ENCODE results near the gene RNF157. TPM values are rescaled to one million over a fixed set of nuclear protein-coding genes. Genes with fewer than 3 reads are reported as not detected.

The RNF157 gene
- total and polyA plus RNA-seq, 2 of the 13 experiments (the other 11 are each of a cell fraction or from before 2014, with no cell fraction given): 0.44 to 1.5 TPM

DNA sequence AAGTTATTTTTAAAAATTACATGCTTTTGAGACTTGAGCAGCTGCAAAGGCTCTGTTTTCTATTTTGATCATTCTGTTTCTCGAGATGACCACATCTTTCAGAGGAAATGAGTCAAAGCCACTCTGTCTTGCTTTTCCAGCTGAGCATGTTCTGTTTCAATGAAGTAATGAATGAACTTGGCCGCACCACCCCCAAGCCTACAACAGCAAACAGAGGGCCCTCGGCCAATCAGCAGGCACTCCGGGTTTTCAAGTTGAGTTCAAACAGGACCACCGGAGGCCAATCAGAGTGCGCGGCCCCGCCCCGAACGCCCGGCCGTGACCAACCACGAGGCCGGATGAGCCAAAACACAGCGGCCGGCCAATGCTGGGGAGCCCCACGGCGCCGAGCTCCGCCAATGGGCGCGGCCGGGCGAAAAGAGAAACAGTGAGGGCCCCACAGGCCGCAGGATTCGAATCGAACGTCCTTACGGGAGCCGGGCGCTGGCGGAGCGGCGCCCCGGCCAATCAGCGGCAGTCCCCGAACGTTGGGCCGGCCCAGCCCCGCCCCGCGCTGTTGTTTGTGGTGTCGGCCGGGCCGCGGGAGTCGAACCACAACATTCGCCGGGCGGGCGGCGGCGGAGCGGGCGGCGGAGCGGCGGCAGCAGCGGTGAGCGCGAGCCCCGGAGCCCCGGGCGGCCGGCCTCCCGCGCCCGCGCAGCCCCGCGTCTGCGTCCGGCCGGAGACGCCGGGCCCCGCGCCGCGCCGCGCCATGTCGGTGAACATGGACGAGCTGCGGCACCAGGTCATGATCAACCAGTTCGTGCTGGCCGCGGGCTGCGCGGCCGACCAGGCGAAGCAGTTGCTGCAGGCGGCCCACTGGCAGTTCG lies 24.7 kb upstream of the RNF157 start, which contains the start of gene UBALD2 (continued):
- TF ChIP-seq TP53 (CRISPR knock-in tag; conservative IDR thresholded peaks at IDR 0.05): no peak
- peak; percentile 65; the same call in 1 of the 2 replicates for TF ChIP-seq NCOR1 (IDR thresholded peaks at IDR 0.05; ENCODE audit: borderline replicate concordance, low read length)
- peak; percentile 86; the same call in 1 of the 2 replicates for TF ChIP-seq RFXANK (CRISPR knock-in tag; IDR thresholded peaks at IDR 0.05)
- TF ChIP-seq, protein P1, sequence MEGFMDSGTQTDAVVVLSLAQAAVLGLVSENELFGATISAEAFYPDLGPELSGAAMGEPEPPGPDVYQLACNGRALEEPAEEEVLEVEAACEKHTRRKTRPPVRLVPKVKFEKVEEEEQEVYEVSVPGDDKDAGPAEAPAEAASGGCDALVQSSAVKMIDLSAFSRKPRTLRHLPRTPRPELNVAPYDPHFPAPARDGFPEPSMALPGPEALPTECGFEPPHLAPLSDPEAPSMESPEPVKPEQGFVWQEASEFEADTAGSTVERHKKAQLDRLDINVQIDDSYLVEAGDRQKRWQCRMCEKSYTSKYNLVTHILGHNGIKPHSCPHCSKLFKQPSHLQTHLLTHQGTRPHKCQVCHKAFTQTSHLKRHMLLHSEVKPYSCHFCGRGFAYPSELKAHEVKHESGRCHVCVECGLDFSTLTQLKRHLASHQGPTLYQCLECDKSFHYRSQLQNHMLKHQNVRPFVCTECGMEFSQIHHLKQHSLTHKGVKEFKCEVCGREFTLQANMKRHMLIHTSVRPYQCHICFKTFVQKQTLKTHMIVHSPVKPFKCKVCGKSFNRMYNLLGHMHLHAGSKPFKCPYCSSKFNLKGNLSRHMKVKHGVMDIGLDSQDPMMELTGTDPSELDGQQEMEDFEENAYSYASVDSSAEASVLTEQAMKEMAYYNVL (CRISPR knock-in tag; IDR thresholded peaks at IDR 0.05; ENCODE audit: borderline replicate concordance): peak; percentile 68; the same call in 1 of the 2 replicates
- TF ChIP-seq PRMT3 (CRISPR knock-in tag; IDR thresholded peaks at IDR 0.05; ENCODE audit: borderline replicate concordance, low read depth): peak; percentile 88; the same call in 1 of the 2 replicates
- peak; percentile 21; the same call in 1 of the 2 replicates for TF ChIP-seq ATF7 (IDR thresholded peaks at IDR 0.05)
- TF ChIP-seq ATF7 (CRISPR knock-in tag; IDR thresholded peaks at IDR 0.05): no peak
- TF ChIP-seq HOXD1 (CRISPR knock-in tag; IDR thresholded peaks at IDR 0.05): peak; percentile 51; the same call in 1 of the 2 replicates
- peak; percentile 70; the same call in 1 of the 2 replicates for TF ChIP-seq PCBP1 (IDR thresholded peaks at IDR 0.05; ENCODE audit: borderline replicate concordance, low read depth, low read length)
- peak; percentile 21; the same call in 1 of the 2 replicates for TF ChIP-seq KDM2A (CRISPR knock-in tag; IDR thresholded peaks at IDR 0.05; ENCODE audit: borderline replicate concordance, low read depth)
- TF ChIP-seq, protein P2, sequence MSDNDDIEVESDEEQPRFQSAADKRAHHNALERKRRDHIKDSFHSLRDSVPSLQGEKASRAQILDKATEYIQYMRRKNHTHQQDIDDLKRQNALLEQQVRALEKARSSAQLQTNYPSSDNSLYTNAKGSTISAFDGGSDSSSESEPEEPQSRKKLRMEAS (IDR thresholded peaks at IDR 0.05): peak; percentile 68
- peak; percentile 81 for TF ChIP-seq CREB1 (IDR thresholded peaks at IDR 0.05)
- TF ChIP-seq CREB1 (CRISPR knock-in tag; IDR thresholded peaks at IDR 0.05): peak; percentile 83
- no peak for TF ChIP-seq PPARG (CRISPR knock-in tag; conservative IDR thresholded peaks at IDR 0.05)
- peak; percentile 92 for TF ChIP-seq ZNF724P (CRISPR knock-in tag; IDR thresholded peaks at IDR 0.05; ENCODE audit: borderline replicate concordance)
- TF ChIP-seq, protein P3, sequence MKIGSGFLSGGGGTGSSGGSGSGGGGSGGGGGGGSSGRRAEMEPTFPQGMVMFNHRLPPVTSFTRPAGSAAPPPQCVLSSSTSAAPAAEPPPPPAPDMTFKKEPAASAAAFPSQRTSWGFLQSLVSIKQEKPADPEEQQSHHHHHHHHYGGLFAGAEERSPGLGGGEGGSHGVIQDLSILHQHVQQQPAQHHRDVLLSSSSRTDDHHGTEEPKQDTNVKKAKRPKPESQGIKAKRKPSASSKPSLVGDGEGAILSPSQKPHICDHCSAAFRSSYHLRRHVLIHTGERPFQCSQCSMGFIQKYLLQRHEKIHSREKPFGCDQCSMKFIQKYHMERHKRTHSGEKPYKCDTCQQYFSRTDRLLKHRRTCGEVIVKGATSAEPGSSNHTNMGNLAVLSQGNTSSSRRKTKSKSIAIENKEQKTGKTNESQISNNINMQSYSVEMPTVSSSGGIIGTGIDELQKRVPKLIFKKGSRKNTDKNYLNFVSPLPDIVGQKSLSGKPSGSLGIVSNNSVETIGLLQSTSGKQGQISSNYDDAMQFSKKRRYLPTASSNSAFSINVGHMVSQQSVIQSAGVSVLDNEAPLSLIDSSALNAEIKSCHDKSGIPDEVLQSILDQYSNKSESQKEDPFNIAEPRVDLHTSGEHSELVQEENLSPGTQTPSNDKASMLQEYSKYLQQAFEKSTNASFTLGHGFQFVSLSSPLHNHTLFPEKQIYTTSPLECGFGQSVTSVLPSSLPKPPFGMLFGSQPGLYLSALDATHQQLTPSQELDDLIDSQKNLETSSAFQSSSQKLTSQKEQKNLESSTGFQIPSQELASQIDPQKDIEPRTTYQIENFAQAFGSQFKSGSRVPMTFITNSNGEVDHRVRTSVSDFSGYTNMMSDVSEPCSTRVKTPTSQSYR (CRISPR knock-in tag; IDR thresholded peaks at IDR 0.05; ENCODE audit: borderline replicate concordance): peak; percentile 94
- no peak; the same call in 1 of the 2 replicates for TF ChIP-seq ZBTB34 (CRISPR knock-in tag; IDR thresholded peaks at IDR 0.05)
- TF ChIP-seq PRDM4 (CRISPR knock-in tag; IDR thresholded peaks at IDR 0.05; ENCODE audit: borderline replicate concordance): no peak
- peak; percentile 69; the same call in 1 of the 2 replicates for TF ChIP-seq MEIS2 (CRISPR knock-in tag; IDR thresholded peaks at IDR 0.05)
- peak; percentile 73 for TF ChIP-seq HDAC1 (CRISPR knock-in tag; IDR thresholded peaks at IDR 0.05)
